ENCODE measurements around the gene IGSF5.

DNA sequence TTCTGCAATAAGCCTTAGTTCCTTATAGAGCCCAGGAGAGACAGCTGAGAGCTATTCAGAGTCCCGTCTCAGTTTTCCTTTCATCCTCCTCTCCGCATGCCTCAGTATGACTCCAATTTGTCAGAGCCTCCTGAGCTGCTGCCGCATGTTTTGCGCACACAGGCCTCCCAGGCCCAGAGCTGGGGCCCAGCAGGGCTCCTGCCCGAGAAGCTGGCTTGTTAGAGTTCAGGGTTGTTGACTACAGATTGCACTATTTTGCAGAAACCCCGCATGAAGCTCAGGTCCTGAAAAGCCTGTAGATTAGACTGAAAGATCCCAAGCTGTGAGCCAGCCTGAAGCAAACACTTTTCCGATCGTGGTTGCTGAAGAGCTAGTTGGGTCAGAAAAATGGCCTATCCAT, 51.5 kb downstream of the IGSF5 start:
- TF ChIP-seq CTCF (IDR thresholded peaks at IDR 0.05 in 4 of 5, conservative IDR thresholded peaks at IDR 0.05 in 1 of 5), result no peak
- no peak for TF ChIP-seq POLR2A (IDR thresholded peaks at IDR 0.05)
